Mesodermal cell (in vitro differentiated cells): ENCODE results near the gene TCF12.

Source experiments
- H3K27ac ChIP-seq: 2 replicates; pipeline ENCODE4 v1.7.0; 2013; ENCODE audit warnings: mild to moderate bottlenecking, low read depth, low read length, moderate library complexity; ENCODE audit not compliant: severe bottlenecking
- H3K36me3 ChIP-seq: 2 replicates; pipeline ENCODE4 v1.7.1; 2013; ENCODE audit warnings: mild to moderate bottlenecking, low read length, moderate library complexity; ENCODE audit not compliant: control insufficient read depth, insufficient read depth
- H3K4me1 ChIP-seq: one replicate; pipeline ENCODE4 v1.7.1; 2013; ENCODE audit warnings: mild to moderate bottlenecking, low read length; ENCODE audit not compliant: insufficient read depth, control insufficient read depth, poor library complexity, severe bottlenecking
- H3K4me3 ChIP-seq: 2 replicates; pipeline ENCODE4 v1.7.0; 2013; ENCODE audit warnings: low read length, control low read depth, mild to moderate bottlenecking; ENCODE audit not compliant: insufficient read depth, poor library complexity, severe bottlenecking; ENCODE audit errors: extremely low read depth
- H3K9me3 ChIP-seq: 2 replicates; pipeline ENCODE4 v1.7.1; 2013; ENCODE audit warnings: mild to moderate bottlenecking, low read length, moderate library complexity; ENCODE audit not compliant: control insufficient read depth
- WGBS, 2 experiments: methylation state at CpG; one replicate each; pipeline ENCODE4 v1.1.5; 2013; ENCODE audit warnings: missing lambda C conversion rate in 2 of 2; ENCODE audit not compliant: insufficient coverage in 2 of 2; 5-methylcytosine and 5-hydroxymethylcytosine counted together

Gene TCF12

GRCh38 chr15:57061696-57062095 lies 143.3 kb downstream of the TCF12 start:
- H3K4me1 ChIP-seq, result peaks cover 42% of the 10 kb centered on the region
- H3K27ac ChIP-seq, result no peak overlapping the region
- H3K9me3 ChIP-seq, result no peaks in the 10 kb centered on the region
- no CpG with 5 or more reads among the region's 2 CpGs for WGBS, 2 experiments
- H3K36me3 ChIP-seq, result peaks cover 8% of the 10 kb centered on the region
- H3K4me3 ChIP-seq, result no peak overlapping the region

DNA sequence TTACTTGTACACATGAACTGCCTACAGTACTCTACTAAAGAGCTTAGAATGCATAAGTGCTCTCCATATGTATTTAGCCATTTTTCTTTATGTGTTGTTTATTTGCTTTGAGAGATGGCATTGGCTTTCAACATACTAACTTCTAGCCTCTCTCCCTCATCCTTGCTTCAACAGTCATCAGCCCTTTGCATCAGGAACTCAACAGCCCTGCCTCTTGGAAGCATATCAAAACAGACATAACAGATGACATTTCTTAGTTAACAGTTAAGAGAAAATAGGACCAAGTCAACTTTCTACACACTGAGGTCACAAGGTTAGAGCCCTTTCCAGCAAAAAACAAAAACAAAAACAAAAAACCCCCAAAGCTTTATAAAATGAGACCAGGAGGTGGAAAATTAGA lies 145.6 kb downstream of the TCF12 start:
- peaks cover 26% of the 10 kb centered on the region for H3K4me1 ChIP-seq
- H3K4me3 ChIP-seq, result no peak overlapping the region
- no peaks in the 10 kb centered on the region for H3K9me3 ChIP-seq
- H3K36me3 ChIP-seq, result peaks cover 12% of the 10 kb centered on the region
- no peak overlapping the region for H3K27ac ChIP-seq

DNA sequence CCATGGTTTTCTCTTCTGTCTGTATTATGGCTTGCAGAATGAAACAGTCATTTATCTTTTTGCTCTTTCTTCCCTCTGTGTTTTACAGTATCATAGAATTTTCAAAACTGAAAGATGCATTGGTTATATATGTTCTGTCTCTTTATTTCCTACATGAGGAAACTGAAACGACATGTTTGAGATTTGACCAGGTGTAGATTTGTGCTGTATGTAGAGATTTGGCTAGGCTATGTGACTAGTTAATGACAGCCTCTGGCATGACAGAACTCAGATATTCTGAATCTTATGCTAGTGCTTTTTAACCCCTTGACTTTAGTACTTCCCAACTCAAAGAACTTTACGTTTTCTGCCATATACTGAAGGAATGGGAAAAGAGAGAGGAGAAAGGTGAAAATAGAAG lies 151.0 kb downstream of the TCF12 start:
- H3K36me3 ChIP-seq, result peaks cover 7% of the 10 kb centered on the region
- H3K9me3 ChIP-seq, result no peaks in the 10 kb centered on the region
- WGBS, 2 experiments, result 80% methylated on average over 1 of the region's 2 CpGs
- H3K27ac ChIP-seq, result no peak overlapping the region
- H3K4me3 ChIP-seq, result no peak overlapping the region
- peaks cover 4% of the 10 kb centered on the region for H3K4me1 ChIP-seq

DNA sequence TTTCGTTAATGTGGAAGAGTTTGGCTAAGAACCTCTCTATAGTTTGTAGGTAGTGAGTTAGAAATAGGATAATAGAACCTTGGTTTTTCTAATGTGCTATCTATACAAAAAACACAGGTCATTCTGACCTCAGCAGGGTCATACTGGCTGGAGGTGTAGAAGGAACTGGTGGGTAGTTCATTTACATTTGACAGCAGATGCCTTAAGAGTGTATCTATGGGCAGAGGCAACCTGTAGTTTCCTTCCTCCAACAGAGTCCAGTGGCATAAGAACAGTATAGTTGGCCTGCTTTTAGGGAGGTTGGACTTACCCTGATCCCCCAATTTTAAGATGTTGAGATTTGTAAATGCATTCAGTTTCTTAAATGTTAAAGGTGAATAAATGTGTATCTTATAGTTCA lies 152.2 kb downstream of the TCF12 start:
- H3K4me3 ChIP-seq, result no peak overlapping the region
- no peak overlapping the region for H3K27ac ChIP-seq

DNA sequence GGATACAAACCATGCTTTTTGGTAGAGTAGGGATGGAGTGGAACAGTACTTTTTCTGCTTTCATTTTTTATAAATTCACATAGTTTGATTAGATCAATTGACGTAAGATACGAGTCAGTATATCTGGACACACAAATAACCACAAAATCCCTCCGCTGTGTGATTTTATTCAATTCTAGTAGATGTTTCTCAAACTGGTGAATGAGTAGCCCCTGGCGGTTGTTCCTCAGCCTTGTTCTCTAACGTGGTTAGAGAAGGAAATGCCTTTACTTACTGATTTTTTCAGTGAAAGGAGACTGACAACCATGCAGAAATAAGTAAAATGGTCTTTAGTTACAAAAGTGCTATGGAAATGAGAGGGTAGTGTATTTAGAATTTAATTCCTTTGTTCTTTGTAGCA lies 161.0 kb downstream of the TCF12 start:
- 51 to 75% methylated on average over 2 of the region's 5 CpGs for WGBS, 2 experiments
- Histone ChIP-seq H3K36me3 (no peaks in the 10 kb centered on the region), H3K4me1 (peaks cover 5% of the 10 kb centered on the region), H3K9me3 (no peaks in the 10 kb centered on the region), H3K27ac (no peak overlapping the region), H3K4me3 (no peak overlapping the region)

More for the DNA sequence above, 152.2 kb downstream of the TCF12 start:
- 100% methylated on average over 1 of the region's 1 CpG; no CpG with 5 or more reads in 1 of the 2 experiments for WGBS, 2 experiments
- Histone ChIP-seq H3K9me3 (no peaks in the 10 kb centered on the region), H3K4me1 (peaks cover 4% of the 10 kb centered on the region), H3K36me3 (peaks cover 5% of the 10 kb centered on the region)

- no peaks in the 10 kb centered on the region for H3K36me3 ChIP-seq
- WGBS, 2 experiments, result 56 to 58% methylated on average over 3 of the region's 4 CpGs
- H3K4me1 ChIP-seq, result peaks cover 5% of the 10 kb centered on the region
- H3K4me3 ChIP-seq, result no peak overlapping the region
- H3K9me3 ChIP-seq, result no peaks in the 10 kb centered on the region
- no peak overlapping the region for H3K27ac ChIP-seq
These were observed 161.6 kb downstream of the TCF12 start for GRCh38 chr15:57079931-57080620.

- Histone ChIP-seq H3K9me3 (no peaks in the 10 kb centered on the region), H3K36me3 (no peaks in the 10 kb centered on the region), H3K27ac (no peak overlapping the region), H3K4me3 (no peak overlapping the region), H3K4me1 (peaks cover 5% of the 10 kb centered on the region)
- WGBS, 2 experiments, result no CpG with 5 or more reads among the region's 3 CpGs
These were observed 163.7 kb downstream of the TCF12 start for GRCh38 chr15:57082054-57082728.

DNA sequence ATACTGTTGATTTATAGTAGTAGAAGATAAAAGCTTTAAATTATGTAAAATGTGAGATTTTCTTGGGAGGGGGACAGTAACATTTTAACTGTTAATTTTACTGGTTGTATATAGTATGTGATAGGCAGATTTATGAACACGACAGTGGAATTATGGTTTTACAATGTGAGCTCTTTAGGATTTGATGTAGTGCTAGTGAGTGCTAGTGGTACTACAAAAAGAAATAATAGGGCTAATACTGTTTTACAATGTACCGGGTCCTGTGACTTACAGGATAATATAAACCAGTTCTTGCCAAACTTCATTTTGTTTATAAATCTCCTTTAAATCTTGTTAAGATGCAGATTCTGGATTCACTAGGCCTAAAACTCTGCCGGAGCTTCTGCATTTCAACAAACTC lies 165.7 kb downstream of the TCF12 start:
- no peak overlapping the region for H3K4me3 ChIP-seq

GRCh38 chr15:57085267-57085666 lies 166.8 kb downstream of the TCF12 start:
- no peaks in the 10 kb centered on the region for H3K36me3 ChIP-seq
- H3K4me3 ChIP-seq, result no peak overlapping the region
- H3K4me1 ChIP-seq, result peaks cover under 1% of the 10 kb centered on the region
- no peaks in the 10 kb centered on the region for H3K9me3 ChIP-seq
- no peak overlapping the region for H3K27ac ChIP-seq
- no CpG with 5 or more reads among the region's 4 CpGs for WGBS, 2 experiments

More for the DNA sequence above, 165.7 kb downstream of the TCF12 start:
- 100% methylated on average over 1 of the region's 3 CpGs for WGBS, 2 experiments
- Histone ChIP-seq H3K9me3 (no peaks in the 10 kb centered on the region), H3K27ac (no peak overlapping the region), H3K36me3 (no peaks in the 10 kb centered on the region), H3K4me1 (peaks cover 5% of the 10 kb centered on the region)

DNA sequence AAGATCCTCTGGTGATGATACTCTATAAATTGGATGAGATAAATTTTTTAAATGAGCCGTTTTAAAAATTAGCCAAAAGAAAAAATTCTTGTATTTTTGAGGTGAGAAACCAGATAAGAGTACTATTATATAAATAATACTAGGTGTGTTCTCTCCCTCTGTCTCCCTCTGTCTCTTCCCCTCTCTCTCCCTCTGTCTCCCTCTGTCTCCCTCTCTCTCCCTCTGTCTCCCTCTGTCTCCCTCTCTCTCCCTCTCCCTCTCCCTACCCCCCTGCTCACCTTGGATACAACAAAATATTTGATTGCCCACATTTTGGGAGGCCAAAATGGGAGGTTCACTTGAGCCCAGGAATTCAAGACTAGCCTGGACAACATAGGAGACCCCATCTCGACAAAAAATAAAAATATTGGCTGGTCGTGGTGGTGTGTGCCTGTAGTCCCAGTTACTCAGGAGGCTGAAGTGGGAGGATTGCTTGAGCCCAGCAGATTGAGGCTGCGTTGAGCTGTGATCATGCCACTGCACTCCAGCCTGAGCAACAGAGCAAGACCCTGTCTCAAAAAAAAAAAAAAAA lies 168.5 kb downstream of the TCF12 start:
- 90 to 100% methylated on average over 2 of the region's 4 CpGs for WGBS, 2 experiments

More for the DNA sequence above, 168.5 kb downstream of the TCF12 start:
- Histone ChIP-seq H3K27ac (no peak overlapping the region), H3K4me3 (no peak overlapping the region), H3K9me3 (no peaks in the 10 kb centered on the region), H3K36me3 (no peaks in the 10 kb centered on the region), H3K4me1 (no peaks in the 10 kb centered on the region)
